GM19397 (cell line): ENCODE results near the gene RGS6.
A peak's percentile ranks its signal among the peaks of the same experiment; 100 is the strongest.

ENCODE experiments used
- ATAC-seq: cut with Tn5 transposase; IDR thresholded peaks from one replicate; pipeline ENCODE4 v1.9.1; 2021; ENCODE audit warnings: mild to moderate bottlenecking, moderate library complexity; ENCODE audit not compliant: unreplicated experiment

RGS6 gene

DNA sequence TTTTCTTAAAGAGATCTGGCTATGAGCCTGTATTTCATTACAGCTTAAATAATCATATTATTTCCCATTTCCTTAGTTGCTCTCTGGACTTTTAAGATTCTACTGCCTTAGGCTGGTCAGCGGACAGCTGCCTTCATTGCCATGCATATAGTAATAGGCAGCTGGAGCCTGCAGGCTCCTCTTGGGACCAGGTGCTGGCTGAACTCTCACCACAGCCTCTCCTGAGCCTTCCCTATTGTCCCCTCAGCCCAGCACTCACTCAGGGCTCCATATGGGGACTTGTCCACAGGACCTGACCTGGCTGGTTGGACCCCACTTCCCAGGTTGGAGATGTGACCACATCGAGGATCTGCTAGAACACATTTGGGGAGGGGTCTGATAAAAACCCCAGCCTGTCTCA lies 556.3 kb downstream of the RGS6 start:
- no peak for ATAC-seq

DNA sequence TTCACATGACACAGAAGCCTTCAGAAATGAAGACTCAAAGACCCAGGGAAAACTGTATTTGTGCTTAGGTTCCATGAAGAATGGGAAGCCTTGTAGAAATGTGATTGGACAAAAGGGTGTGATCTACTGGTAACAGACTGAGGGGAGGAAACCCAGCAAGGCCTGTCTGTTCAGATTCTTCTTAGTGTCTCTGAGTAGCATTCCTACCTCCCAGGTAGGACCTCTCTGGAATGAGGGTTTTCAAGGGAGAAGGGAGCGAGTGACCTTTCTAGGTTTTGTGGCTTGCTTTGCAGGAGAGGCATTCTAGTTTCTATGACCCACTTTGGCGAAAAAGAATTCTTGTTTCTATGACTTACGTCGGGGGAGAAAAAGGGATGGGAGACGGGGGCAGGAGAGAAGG lies 560.0 kb downstream of the RGS6 start:
- no peak for ATAC-seq

DNA sequence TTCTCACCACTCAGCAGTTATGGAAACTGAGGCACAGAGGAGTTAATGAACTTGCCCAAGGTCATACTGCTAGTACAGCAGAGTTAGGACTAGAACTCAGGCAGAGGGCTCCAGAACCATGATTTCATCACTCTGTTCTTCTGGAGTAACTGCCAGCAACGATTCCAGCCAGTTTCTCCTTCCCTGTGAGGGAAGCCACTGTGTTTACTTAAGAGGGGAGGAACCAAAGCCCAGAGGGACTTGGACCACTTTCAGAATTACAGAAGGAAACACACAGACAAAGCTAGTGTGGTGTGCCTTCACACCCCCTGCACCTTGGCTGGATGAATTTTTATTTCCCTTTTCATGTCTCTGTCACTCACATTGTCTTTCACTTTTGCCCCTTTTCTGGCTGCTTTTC lies 563.4 kb downstream of the RGS6 start:
- no peak for ATAC-seq

DNA sequence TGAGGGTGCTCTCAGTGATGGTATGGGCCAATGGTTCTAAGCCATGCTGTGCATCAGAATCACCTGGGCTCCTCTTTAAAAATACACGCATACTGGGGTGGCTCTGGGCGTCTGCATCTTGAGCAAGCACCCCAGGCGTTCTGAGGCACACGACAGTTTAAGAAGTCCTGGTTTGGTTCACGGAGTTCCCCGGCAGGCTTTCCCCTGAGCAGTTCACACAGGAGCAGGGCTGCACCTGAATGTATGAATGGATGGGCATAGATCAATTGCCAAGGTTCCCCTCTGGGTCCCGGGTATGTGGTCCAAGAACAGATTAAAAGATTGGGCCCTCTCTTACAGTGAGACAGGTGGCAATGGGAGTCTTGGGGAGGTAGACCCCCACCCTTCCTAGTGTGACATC lies 566.4 kb downstream of the RGS6 start:
- ATAC-seq, result no peak

GRCh38 chr14:72499746-72500145 lies 567.5 kb downstream of the RGS6 start:
- ATAC-seq, result no peak

DNA sequence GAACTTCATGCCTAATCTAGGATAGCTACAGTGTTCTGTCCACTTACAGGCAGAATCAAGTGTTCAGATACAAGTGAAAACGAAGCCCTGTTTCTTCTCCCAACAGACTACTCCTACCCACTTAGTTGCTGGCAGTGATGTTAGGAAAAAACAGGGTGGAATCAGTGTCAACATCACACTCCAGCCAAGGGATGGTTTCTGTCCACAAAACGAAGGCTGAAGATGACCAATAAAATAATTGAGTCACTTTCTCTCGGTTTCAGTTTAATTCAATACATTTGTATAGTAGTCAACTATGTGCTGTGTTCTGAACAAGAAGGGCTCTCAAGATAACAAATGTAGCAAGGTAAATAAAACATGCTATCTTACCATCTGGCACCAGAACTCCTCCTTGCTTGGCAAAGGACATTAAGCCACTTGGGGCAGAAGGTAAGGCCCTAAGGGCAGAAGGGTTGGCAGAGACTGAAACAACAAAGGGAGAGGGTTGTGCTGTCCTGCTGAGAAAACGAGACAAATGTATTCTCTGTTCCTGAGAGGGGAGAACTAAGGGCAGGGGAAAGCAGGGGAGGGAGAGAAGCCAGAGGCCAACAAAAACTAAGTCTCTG lies 568.1 kb downstream of the RGS6 start:
- no peak for ATAC-seq

- ATAC-seq, result no peak
Measured at GRCh38 chr14:72501439-72501838, 569.2 kb downstream of the RGS6 start.

GRCh38 chr14:72503271-72503670 lies 571.0 kb downstream of the RGS6 start:
- ATAC-seq, result no peak

DNA sequence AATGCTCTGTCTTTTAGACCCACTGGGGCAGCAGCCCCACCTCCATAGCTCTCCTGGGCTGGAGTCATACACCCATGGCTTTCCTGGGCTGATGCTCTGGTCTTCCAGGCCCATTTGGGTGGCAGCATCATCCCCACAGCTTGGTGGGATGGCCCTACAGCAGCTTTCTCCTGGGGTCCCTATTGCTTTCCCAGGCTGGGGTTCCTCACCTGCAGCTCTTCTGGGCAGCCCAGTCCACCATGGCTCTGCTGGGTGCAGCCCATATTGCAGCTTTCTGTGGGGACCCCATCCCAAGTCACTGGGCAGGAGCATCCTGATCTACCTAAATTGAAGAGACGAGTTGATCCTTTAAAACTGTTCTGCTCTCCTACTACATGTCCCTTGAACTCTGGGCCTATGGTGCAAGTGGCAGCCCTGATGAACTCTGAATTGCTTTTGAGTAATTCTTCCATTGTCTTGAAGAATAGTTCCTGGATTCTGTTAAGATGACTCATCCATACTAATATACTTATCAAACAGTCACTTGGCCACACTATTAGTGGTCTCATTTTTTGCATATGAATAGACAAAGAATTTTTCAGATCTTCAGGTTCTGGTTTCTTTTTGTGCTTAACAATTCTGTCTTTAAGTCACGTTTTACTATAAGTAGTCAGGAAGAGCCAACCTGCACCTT lies 571.6 kb downstream of the RGS6 start:
- ATAC-seq, result no peak

DNA sequence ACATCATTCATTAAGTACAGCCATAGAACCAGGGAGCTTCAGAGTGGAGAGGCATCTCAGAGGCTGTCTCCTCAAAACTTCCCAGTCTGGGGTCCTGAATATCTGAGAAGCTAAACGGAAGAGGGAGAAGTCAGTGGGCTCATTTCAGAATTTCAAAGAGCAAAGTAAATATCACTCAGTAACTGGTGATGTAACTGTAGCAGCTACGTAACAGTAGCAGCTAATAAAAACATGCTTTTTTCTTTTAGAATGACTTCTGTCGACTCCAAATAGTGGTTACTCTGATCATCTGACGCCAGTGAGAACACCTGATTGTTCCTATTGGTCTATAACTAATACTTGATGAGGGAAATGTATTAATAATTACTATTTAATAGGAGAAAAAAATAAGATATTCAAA lies 578.3 kb downstream of the RGS6 start:
- ATAC-seq, result no peak

DNA sequence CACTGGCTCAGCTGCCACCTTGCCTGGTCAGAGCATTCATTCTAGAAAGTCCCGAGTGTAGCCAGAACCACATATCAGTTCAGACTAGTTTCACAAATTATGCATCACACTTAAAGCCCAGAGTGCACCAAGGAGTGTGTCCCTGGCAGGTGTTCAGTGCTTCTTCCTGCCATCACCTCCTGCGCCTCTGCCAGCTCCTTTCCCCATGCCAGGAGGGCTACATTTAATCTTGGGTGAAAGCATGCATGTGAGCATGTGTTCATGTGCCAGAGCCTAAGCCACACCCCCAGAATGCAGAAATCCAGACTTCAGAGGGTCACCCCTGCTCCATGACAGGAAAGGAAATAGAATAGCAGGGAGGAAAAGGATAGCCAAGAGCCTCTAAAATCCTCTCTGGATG lies 580.1 kb downstream of the RGS6 start:
- ATAC-seq, result no peak

GRCh38 chr14:72512925-72513324 lies 580.7 kb downstream of the RGS6 start:
- no peak for ATAC-seq

DNA sequence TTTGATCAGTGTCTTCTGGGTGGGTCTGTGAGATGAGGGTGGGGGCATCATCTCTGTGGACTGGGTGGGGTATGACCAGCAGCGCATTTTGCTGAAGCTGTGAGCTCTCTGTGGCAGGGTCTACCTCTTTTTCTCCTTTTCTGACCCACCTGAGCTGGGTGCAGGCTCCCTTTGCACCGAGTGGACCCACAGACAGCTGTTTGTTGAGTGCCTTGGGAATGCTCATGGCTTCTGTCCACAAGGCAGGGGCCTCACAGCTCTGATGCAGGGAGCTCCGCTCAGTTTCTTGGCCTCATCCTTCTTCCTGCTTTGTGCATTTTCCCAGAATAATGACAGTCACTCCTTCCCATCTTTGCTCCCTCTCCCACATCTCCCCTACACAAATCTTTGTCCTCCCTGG lies 581.1 kb downstream of the RGS6 start:
- no peak for ATAC-seq

DNA sequence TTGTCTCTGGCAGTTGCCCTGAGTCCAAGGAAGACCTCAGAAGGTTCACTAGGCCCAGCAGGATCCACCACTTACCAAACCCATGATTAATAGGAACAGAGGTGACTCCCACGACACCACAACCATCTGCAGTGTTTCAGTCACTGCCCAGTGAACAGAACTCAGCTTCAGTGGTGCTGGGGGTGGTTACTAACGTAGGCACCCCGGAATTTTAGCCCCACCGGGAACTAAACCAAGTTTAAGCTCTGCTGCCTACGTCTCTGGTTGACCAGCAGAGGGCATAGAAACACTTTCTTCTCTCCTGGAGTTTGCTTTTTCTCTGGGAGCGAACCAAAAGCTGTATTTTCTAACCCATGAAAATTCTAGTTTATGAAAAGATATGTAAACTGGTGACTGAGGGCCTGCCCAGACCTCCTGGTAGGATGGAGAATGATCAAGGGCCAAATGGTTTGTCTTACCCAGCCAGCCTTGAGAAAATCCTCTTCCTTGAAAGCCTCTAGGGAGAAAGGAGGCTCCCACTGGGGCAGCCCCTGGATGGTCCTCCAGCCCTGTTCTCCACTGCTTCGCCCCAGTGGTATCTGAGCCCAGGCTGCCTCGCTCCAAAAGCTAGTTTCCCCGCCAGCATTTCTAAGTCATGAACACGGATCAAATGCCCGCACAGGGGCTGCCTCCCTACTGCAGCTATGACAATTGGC lies 581.9 kb downstream of the RGS6 start:
- no peak for ATAC-seq

DNA sequence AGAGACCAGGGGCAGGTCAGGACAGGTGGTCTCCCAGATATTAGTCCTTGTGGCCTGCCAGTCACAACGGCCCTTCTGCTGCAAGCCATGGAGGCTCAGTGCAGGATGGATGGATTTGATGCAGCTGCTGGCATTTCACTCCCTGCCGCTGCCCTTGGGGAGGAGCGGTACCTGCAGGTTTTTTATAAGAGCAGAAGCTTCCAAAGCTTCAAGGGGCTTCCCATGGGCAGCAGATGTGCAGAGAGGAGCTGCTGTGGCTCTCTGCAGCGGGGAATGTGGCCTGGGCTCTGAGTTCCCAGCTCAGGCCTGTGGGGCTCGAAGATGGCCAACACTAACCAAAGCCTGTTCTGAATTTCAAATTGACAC lies 582.4 kb downstream of the RGS6 start:
- ATAC-seq, result no peak

- ATAC-seq, result no peak
Measured at GRCh38 chr14:72515779-72516770, 583.8 kb downstream of the RGS6 start.

DNA sequence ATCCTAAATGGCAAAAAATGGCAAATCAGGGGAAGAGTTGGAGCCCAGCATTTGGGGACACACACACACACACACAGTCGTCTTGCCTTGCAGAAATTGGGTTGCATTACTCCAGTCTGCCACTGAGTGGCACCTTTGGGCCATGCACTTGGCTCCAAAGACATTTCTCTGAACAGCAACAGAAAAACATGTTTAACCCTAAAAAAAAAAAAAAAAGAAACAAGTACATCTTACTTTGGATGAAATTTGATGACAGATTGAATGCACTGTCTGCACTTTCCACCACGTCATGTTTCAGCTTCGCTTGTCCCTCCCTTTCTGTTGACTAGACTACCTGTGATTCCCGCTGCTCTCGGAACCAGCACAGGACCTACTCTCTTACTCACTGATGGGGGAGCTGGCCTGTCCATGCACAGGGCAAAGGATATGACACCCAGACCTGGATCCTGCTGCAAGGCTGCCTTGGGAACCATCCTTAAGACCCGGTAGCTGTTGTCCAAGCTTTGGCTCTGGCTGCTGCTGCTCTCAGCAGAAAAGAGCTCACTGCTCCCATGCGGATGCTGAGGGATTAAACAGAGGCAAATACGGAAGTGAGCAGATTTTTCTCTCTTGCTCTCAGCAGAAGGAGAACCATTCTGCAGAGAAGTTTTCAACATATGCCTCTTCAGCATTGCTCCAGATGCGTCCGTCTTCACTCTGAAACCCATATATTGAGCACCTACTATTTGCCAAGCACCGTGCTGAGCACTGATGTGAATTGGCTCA lies 584.9 kb downstream of the RGS6 start:
- no peak for ATAC-seq

- ATAC-seq, result no peak
Measured at GRCh38 chr14:72517736-72518135, 585.5 kb downstream of the RGS6 start.

GRCh38 chr14:72518809-72519377 lies 586.7 kb downstream of the RGS6 start:
- ATAC-seq, result peak; percentile 54

DNA sequence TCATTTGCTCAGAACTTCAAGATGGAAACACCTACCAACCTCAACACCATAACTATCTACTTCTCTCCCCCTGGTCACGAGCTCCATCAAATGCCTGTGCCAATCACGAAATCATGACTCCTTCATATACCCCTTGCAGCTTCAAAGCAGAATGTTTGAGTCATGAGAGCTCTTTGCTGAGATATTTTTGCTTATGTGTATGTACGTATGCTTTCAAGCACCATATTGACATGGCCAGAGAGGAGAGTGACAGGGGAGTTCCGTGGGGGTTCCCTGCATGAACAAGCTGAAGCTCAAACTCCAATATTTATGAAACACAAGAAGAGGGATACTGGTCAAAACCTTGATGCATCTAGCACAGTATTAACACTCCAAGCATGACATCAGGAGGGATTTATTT lies 587.3 kb downstream of the RGS6 start:
- ATAC-seq, result peak; percentile 16
